ENCODE data around the gene PNMT.

The PNMT gene

GRCh38 chr17:39628655-39629493 lies 39.4 kb upstream of the PNMT start:
- H3K4me3 ChIP-seq (ENCODE audit: low read length) = no peak overlapping the region
- no peak for DNase-seq (ENCODE audit: low read depth)
- TF ChIP-seq, protein P1, sequence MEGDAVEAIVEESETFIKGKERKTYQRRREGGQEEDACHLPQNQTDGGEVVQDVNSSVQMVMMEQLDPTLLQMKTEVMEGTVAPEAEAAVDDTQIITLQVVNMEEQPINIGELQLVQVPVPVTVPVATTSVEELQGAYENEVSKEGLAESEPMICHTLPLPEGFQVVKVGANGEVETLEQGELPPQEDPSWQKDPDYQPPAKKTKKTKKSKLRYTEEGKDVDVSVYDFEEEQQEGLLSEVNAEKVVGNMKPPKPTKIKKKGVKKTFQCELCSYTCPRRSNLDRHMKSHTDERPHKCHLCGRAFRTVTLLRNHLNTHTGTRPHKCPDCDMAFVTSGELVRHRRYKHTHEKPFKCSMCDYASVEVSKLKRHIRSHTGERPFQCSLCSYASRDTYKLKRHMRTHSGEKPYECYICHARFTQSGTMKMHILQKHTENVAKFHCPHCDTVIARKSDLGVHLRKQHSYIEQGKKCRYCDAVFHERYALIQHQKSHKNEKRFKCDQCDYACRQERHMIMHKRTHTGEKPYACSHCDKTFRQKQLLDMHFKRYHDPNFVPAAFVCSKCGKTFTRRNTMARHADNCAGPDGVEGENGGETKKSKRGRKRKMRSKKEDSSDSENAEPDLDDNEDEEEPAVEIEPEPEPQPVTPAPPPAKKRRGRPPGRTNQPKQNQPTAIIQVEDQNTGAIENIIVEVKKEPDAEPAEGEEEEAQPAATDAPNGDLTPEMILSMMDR (IDR thresholded peaks at IDR 0.05; ENCODE audit: insufficient read depth, low read depth, low read length, missing control alignments) = no peak

- no peak for DNase-seq (ENCODE audit: low read depth)
- no peak overlapping the region for H3K4me3 ChIP-seq (ENCODE audit: low read length)
- TF ChIP-seq, protein P1 (IDR thresholded peaks at IDR 0.05; ENCODE audit: insufficient read depth, low read depth, low read length, missing control alignments) = no peak
These were observed 38.8 kb upstream of the PNMT start for GRCh38 chr17:39629494-39629880.

GRCh38 chr17:39629898-39630297 lies 38.4 kb upstream of the PNMT start:
- no peak overlapping the region for H3K4me3 ChIP-seq (ENCODE audit: low read length)
- DNase-seq (ENCODE audit: low read depth) = no peak

DNA sequence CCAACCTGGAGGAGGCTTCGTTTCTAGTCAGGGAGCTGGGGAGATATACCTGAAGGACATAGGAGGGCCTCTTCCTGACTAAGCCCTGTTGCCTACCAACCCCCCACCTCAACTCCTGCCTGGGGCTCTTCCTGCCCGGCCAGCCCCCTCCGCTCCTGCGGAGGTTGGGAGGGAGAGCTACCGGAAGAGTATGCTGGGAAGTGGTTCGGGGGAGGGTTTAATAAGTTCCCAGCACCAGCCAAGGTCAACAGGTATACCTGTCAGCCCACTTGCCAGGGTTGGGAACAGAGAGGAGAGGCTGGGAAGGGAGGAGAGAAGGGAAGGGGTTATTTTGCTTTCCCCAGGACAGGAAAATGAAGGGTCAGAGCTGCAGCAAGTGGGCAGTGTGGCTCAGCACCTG lies 36.9 kb upstream of the PNMT start:
- peak; percentile 67 for DNase-seq (ENCODE audit: low read depth)
- TF ChIP-seq, protein P1 (IDR thresholded peaks at IDR 0.05; ENCODE audit: insufficient read depth, low read depth, low read length, missing control alignments) = no peak
- H3K4me3 ChIP-seq (ENCODE audit: low read length) = no peak overlapping the region

More at GRCh38 chr17:39629898-39630297, 38.4 kb upstream of the PNMT start:
- TF ChIP-seq, protein P1 (IDR thresholded peaks at IDR 0.05; ENCODE audit: insufficient read depth, low read depth, low read length, missing control alignments) = no peak

- DNase-seq (ENCODE audit: low read depth) = no peak
- TF ChIP-seq, protein P1 (IDR thresholded peaks at IDR 0.05; ENCODE audit: insufficient read depth, low read depth, low read length, missing control alignments) = no peak
- no peak overlapping the region for H3K4me3 ChIP-seq (ENCODE audit: low read length)
These were observed 35.9 kb upstream of the PNMT start for GRCh38 chr17:39632153-39632941.

- TF ChIP-seq, protein P1 (IDR thresholded peaks at IDR 0.05; ENCODE audit: insufficient read depth, low read depth, low read length, missing control alignments) = no peak
- H3K4me3 ChIP-seq (ENCODE audit: low read length) = no peak overlapping the region
These were observed 34.6 kb upstream of the PNMT start for GRCh38 chr17:39633570-39634183.

More at GRCh38 chr17:39633570-39634183, 34.6 kb upstream of the PNMT start:
- DNase-seq (ENCODE audit: low read depth) = no peak
